ENCODE results near the gene NKAIN1.

- no peak for TF ChIP-seq CTCF (conservative IDR thresholded peaks at IDR 0.05; ENCODE audit: low read length)
- TF ChIP-seq EZH2phosphoT487 (IDR thresholded peaks at IDR 0.05; ENCODE audit: borderline replicate concordance): no peak
These were observed 48.4 kb downstream of the NKAIN1 start for GRCh38 chr1:31191281-31191680.
